Endothelial cell of umbilical vein (primary cell): ENCODE results near the gene SREK1IP1.

Experiments
- EZH2 ChIP-seq: IDR thresholded peaks from 2 replicates; pipeline ENCODE4 v1.6.1; 2012; ENCODE audit warnings: borderline replicate concordance, low read depth, mild to moderate bottlenecking, moderate library complexity, low read length, inconsistent platforms; ENCODE audit not compliant: severe bottlenecking
- POLR2A ChIP-seq: IDR thresholded peaks from 2 replicates; pipeline ENCODE4 v1.6.1; 2012; ENCODE audit warnings: low read depth, mild to moderate bottlenecking, control low read depth, low read length
- TF ChIP-seq, protein P1 (sequence below), 2 donors: IDR thresholded peaks; 1 replicate in 1 of 2; 2 replicates in 1 of 2; pipeline ENCODE4 v1.5.1; 2011; ENCODE audit warnings: low read length in 2 of 2, mild to moderate bottlenecking in 2 of 2, moderate library complexity in 2 of 2, control low read depth in 1 of 2, inconsistent platforms in 1 of 2, low read depth in 1 of 2; ENCODE audit not compliant: insufficient read depth in 1 of 2; ENCODE audit errors: extremely low read depth in 1 of 2

DNA sequence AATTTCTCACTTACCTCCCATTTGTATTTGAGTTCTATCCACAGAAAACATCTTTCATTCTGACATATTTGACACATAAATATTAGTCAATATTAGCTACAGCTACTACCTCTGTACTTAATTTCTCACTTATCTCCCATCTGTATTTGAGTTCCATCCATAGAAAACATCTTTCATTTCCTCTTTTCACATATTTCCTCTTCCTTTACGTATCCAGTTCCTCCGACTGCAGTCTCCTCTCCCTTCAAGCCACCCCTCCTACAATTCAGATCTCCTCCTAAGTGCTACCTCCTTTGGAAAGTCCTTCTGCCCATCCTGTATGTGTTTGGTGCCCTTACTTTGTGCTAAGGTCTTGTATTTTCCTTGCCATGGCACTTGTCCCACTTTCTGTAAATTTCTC is 1.6 kb downstream of the SREK1IP1 start:
- TF ChIP-seq, protein P1, sequence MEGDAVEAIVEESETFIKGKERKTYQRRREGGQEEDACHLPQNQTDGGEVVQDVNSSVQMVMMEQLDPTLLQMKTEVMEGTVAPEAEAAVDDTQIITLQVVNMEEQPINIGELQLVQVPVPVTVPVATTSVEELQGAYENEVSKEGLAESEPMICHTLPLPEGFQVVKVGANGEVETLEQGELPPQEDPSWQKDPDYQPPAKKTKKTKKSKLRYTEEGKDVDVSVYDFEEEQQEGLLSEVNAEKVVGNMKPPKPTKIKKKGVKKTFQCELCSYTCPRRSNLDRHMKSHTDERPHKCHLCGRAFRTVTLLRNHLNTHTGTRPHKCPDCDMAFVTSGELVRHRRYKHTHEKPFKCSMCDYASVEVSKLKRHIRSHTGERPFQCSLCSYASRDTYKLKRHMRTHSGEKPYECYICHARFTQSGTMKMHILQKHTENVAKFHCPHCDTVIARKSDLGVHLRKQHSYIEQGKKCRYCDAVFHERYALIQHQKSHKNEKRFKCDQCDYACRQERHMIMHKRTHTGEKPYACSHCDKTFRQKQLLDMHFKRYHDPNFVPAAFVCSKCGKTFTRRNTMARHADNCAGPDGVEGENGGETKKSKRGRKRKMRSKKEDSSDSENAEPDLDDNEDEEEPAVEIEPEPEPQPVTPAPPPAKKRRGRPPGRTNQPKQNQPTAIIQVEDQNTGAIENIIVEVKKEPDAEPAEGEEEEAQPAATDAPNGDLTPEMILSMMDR (IDR thresholded peaks at IDR 0.05; ENCODE audit: extremely low read depth in 1 of 2, insufficient read depth in 1 of 2, low read depth in 1 of 2, low read length in 2 of 2), result no peak
- TF ChIP-seq POLR2A (no peak), EZH2 (no peak)
